SK-N-SH (cell line): Measurements from ENCODE around the gene PTPA.

Experiments
- TCF12 ChIP-seq: IDR thresholded peaks from 2 replicates; pipeline ENCODE4 v1.4.0; 2012
- TF ChIP-seq, protein P1 (sequence below): fragments of 200-600 bp; sonication (generic); IDR thresholded peaks from 2 replicates; pipeline ENCODE4 v1.6.1; 2017; ENCODE audit warnings: antibody characterized with exemption, mild to moderate bottlenecking, moderate library complexity

- no peak for TF ChIP-seq TCF12
- TF ChIP-seq, protein P1, sequence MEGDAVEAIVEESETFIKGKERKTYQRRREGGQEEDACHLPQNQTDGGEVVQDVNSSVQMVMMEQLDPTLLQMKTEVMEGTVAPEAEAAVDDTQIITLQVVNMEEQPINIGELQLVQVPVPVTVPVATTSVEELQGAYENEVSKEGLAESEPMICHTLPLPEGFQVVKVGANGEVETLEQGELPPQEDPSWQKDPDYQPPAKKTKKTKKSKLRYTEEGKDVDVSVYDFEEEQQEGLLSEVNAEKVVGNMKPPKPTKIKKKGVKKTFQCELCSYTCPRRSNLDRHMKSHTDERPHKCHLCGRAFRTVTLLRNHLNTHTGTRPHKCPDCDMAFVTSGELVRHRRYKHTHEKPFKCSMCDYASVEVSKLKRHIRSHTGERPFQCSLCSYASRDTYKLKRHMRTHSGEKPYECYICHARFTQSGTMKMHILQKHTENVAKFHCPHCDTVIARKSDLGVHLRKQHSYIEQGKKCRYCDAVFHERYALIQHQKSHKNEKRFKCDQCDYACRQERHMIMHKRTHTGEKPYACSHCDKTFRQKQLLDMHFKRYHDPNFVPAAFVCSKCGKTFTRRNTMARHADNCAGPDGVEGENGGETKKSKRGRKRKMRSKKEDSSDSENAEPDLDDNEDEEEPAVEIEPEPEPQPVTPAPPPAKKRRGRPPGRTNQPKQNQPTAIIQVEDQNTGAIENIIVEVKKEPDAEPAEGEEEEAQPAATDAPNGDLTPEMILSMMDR = no peak
Observed at GRCh38 chr9:129130791-129131190, 19.6 kb downstream of the PTPA start.
